GM21367 (cell line): Measurements from ENCODE around the gene MAFG.

Experiments
- ATAC-seq: cut with Tn5 transposase; IDR thresholded peaks from one replicate; pipeline ENCODE4 v1.9.1; 2021; ENCODE audit not compliant: unreplicated experiment

MAFG gene

DNA sequence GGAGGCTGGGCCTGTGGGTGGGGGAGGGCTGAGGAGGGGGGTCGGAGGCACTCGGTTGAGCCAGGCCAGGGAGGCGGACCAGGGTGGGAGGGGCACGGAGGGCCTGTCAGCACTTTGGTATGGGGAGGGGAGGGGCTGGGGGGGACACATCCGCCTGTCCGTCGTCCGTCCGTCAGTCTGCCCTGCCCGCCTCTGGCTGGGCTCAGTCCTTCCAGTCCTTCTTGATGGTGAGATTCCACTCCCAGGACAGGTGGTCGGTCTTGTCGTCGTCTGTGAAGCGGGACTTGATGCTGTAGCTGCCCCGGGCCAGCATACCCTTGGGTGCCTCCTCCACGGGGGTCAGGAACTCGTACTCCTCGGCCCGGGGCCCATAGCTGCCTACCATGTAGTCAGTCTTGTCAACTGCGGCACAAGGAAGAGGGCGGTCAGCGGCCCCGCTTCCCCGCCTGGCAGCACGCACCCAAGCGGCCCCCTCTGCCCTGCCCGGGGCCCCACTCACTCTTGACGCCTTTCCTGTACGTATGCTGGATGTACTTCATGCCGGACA lies 58.8 kb downstream of the MAFG start:
- no peak for ATAC-seq
